ENCODE data around the gene CLEC2A. TPM values are rescaled to one million over a fixed set of nuclear protein-coding genes. Genes with fewer than 3 reads are reported as not detected.

CLEC2A gene
- total and polyA plus RNA-seq, 9 of the 15 experiments (the other 6 are each of a cell fraction or from before 2014, with no cell fraction given), result not detected

DNA sequence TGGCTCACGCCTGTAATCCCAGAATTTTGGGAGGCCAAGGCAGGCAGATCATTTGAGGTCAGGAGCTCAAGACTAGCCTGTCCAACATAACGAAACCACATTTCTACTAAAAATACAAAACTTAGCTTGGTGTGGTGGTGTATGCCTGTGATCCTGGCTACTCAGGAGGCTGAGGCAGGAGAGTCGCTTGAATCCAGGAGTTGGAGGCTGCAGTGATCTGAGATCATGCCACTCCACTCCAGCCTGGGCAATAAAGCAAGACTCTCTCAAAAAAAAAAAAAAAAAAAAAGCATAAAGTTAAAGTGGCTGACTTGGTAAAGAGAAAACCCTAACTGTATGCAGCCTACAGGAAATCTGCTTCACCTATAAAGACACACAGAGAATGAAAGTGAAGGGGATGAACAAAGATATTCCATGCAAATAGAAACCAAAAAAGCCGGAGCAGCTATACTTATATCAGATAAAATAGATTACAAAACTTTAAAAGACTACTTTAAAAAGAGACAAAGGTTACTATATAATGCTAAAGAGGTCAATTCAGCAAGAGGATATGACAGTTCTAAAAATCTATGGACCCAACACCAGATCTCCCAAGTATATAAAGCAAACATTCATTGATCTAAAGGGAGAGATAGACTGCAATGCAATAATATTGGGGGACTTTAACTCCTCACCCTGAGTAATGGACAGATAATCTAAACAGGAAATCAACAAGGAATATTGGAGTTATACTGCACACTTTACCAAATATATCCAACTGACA is 67.1 kb downstream of the CLEC2A start:
- Histone ChIP-seq H3K9me3 (replicated peaks; ENCODE audit: control insufficient read depth, insufficient read depth, low read depth, low read length) (no peaks in the 10 kb centered on the region), H3K27me3 (ENCODE audit: control insufficient read depth in 2 of 2, insufficient read depth in 2 of 2, low read length in 2 of 2) (no peaks in the 10 kb centered on the region), H3K4me2 (ENCODE audit: insufficient read depth, low read length) (peak overlapping the region; percentile 50; the same call in 1 of the 2 replicates), H3K9me1 (ENCODE audit: control insufficient read depth, insufficient read depth, low read length) (no peaks in the 10 kb centered on the region), H3K4me3 (no peak overlapping the region), H3K36me3 (ENCODE audit: control insufficient read depth, insufficient read depth, low read length) (no peaks in the 10 kb centered on the region), H2AFZ (ENCODE audit: low read depth, low read length) (peak overlapping the region; percentile 67), H3K9ac (ENCODE audit: insufficient read depth in 1 of 2, low read depth in 2 of 2, low read length in 2 of 2) (peak overlapping the region in 1 of 2 experiments; percentile 57; a peak in 1 of 4 replicates), H3K79me2 (ENCODE audit: control insufficient read depth, insufficient read depth, low read length) (no peaks in the 10 kb centered on the region), H4K20me1 (replicated peaks; ENCODE audit: control insufficient read depth, insufficient read depth, low read length) (no peaks in the 10 kb centered on the region), H3K4me1 (replicated peaks in 1 of 2; ENCODE audit: control insufficient read depth in 2 of 2, insufficient read depth in 2 of 2, low read length in 2 of 2) (no peaks in the 10 kb centered on the region; a peak in 1 of 5 replicates), H3K27ac (ENCODE audit: extremely low read depth, low read depth, low read length) (no peak overlapping the region; the same call in 1 of the 3 replicates)
- DNase-seq (ENCODE audit: extremely low read depth in 1 of 4, low spot score in 3 of 4) (peak in 1 of 4 experiments; percentile 18), ATAC-seq (peak; percentile 44), FAIRE-seq (no peak)
- ChIA-PET CTCF (ENCODE audit: low intra/inter-chr PET ratio) (no interaction called here), POLR2A (interaction anchor here (0.5 kb wide), 1 partner anchor 1335 kb away, joined by 3 read pairs; no protein-coding TSS in a partner anchor)
- BruUV-seq (replicated peaks), result no TSS peak
- TF ChIP-seq, protein P1, sequence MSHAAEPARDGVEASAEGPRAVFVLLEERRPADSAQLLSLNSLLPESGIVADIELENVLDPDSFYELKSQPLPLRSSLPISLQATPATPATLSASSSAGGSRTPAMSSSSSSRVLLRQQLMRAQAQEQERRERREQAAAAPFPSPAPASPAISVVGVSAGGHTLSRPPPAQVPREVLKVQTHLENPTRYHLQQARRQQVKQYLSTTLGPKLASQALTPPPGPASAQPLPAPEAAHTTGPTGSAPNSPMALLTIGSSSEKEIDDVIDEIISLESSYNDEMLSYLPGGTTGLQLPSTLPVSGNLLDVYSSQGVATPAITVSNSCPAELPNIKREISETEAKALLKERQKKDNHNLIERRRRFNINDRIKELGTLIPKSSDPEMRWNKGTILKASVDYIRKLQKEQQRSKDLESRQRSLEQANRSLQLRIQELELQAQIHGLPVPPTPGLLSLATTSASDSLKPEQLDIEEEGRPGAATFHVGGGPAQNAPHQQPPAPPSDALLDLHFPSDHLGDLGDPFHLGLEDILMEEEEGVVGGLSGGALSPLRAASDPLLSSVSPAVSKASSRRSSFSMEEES (CRISPR knock-in tag; IDR thresholded peaks at IDR 0.05), result no peak
- no peak for TF ChIP-seq TAF1 (IDR thresholded peaks at IDR 0.05; ENCODE audit: control insufficient read depth, extremely low read depth, insufficient read depth, low read length, severe bottlenecking)
- TF ChIP-seq NR2C2 (CRISPR knock-in tag; IDR thresholded peaks at IDR 0.05), result no peak
- no peak for TF ChIP-seq NR2C2 (tag; IDR thresholded peaks at IDR 0.05)
- TF ChIP-seq ZNF780A (CRISPR knock-in tag; IDR thresholded peaks at IDR 0.05), result no peak
- no peak for TF ChIP-seq KLF13 (tag; IDR thresholded peaks at IDR 0.05; ENCODE audit: borderline replicate concordance, low read depth)
- TF ChIP-seq ZNF384 (IDR thresholded peaks at IDR 0.05; ENCODE audit: low read depth, low read length), result 0 out of 2 replicates have a peak, but pooled peaks have one; percentile 43
- no peak for TF ChIP-seq KLF10 (CRISPR knock-in tag; IDR thresholded peaks at IDR 0.05)
- in situ Hi-C loops (cut with MboI), result no loop called here
- WGBS (ENCODE audit: insufficient coverage, low coverage, missing lambda C conversion rate), result 17% methylated on average over 4 of the region's 4 CpGs
- intact Hi-C loops (cut with micrococcal nuclease), result no loop called here

Other genes starting within 250 kb of the CLEC2A start
Only the 7 nearest of the 13 such genes appear.
- 0.24 and 0.77 TPM in 2 replicates for gene KLRF1, start 104.9 kb downstream of the CLEC2A start, total RNA-seq (2014; rRNA removed)
- 0.99 and 1.1 TPM in 2 replicates for gene KLRF1, start 104.9 kb downstream of the CLEC2A start, total RNA-seq (2014; rRNA removed; fragmentation: Illumina TruSeq; extraction: Trizol)
- 0.90 and 1.1 TPM in 2 replicates for gene KLRF1, start 104.9 kb downstream of the CLEC2A start, total RNA-seq (2015; rRNA removed; fragmentation: Illumina TruSeq; extraction: Trizol)
- gene KLRF1, start 104.9 kb downstream of the CLEC2A start, total RNA-seq (2021), result 0.72 and 1.3 TPM in 2 replicates
- 1.1 and 1.3 TPM in 2 replicates for gene KLRF1, start 104.9 kb downstream of the CLEC2A start, polyA plus RNA-seq (2011; rRNA removed)
- 1.00 and 1.3 TPM in 2 replicates for gene KLRF1, start 104.9 kb downstream of the CLEC2A start, polyA plus RNA-seq (2014; fragmentation: Illumina TruSeq; extraction: Trizol)
- gene KLRF1, start 104.9 kb downstream of the CLEC2A start, polyA plus RNA-seq (2014; fragmentation: Nextera tagmentation; extraction: Ambion mirVana), result under 1 TPM; 0.48 to 0.53 TPM
- 1.8 and 2.1 TPM in 2 replicates for gene KLRF1, start 104.9 kb downstream of the CLEC2A start, polyA plus RNA-seq (2014; rRNA removed)
- gene CLEC2B, start 63.0 kb downstream of the CLEC2A start, total RNA-seq (2014; rRNA removed), result 1.2 and 1.3 TPM in 2 replicates
- 2.3 and 2.8 TPM in 2 replicates for gene CLEC2B, start 63.0 kb downstream of the CLEC2A start, total RNA-seq (2014; rRNA removed; fragmentation: Illumina TruSeq; extraction: Trizol)
- gene CLEC2B, start 63.0 kb downstream of the CLEC2A start, total RNA-seq (2015; rRNA removed; fragmentation: Illumina TruSeq; extraction: Trizol), result 5.8 and 5.9 TPM in 2 replicates
- gene CLEC2B, start 63.0 kb downstream of the CLEC2A start, total RNA-seq (2021), result 1.8 and 2.1 TPM in 2 replicates
- 3.2 and 6.6 TPM in 2 replicates for gene CLEC2B, start 63.0 kb downstream of the CLEC2A start, polyA plus RNA-seq (2011; rRNA removed)
- 2.1 and 2.9 TPM in 2 replicates for gene CLEC2B, start 63.0 kb downstream of the CLEC2A start, polyA plus RNA-seq (2014; fragmentation: Illumina TruSeq; extraction: Trizol)
- gene CLEC2B, start 63.0 kb downstream of the CLEC2A start, polyA plus RNA-seq (2014; fragmentation: Nextera tagmentation; extraction: Ambion mirVana), result 1 to 10 TPM; 4.3 to 5.2 TPM
- gene CLEC2B, start 63.0 kb downstream of the CLEC2A start, polyA plus RNA-seq (2014; rRNA removed), result 2.1 and 2.9 TPM in 2 replicates
- gene KLRF2, start 50.9 kb downstream of the CLEC2A start, total RNA-seq (2014; rRNA removed), result not detected in 2 replicates
- gene KLRF2, start 50.9 kb downstream of the CLEC2A start, total RNA-seq (2014; rRNA removed; fragmentation: Illumina TruSeq; extraction: Trizol), result not detected in 2 replicates
- gene KLRF2, start 50.9 kb downstream of the CLEC2A start, total RNA-seq (2015; rRNA removed; fragmentation: Illumina TruSeq; extraction: Trizol), result not detected in 2 replicates
- gene KLRF2, start 50.9 kb downstream of the CLEC2A start, total RNA-seq (2021), result not detected in 2 replicates
- gene KLRF2, start 50.9 kb downstream of the CLEC2A start, polyA plus RNA-seq (2011; rRNA removed), result not detected in 2 replicates
- gene KLRF2, start 50.9 kb downstream of the CLEC2A start, polyA plus RNA-seq (2014; fragmentation: Illumina TruSeq; extraction: Trizol), result not detected in 2 replicates
- gene KLRF2, start 50.9 kb downstream of the CLEC2A start, polyA plus RNA-seq (2014; fragmentation: Nextera tagmentation; extraction: Ambion mirVana), result not detected
- not detected in 2 replicates for gene KLRF2, start 50.9 kb downstream of the CLEC2A start, polyA plus RNA-seq (2014; rRNA removed)
- gene CLEC12A, start 39.0 kb upstream of the CLEC2A start, total RNA-seq (2014; rRNA removed), result not detected in 2 replicates
- gene CLEC12A, start 39.0 kb upstream of the CLEC2A start, total RNA-seq (2014; rRNA removed; fragmentation: Illumina TruSeq; extraction: Trizol), result not detected in 2 replicates
- not detected in 2 replicates for gene CLEC12A, start 39.0 kb upstream of the CLEC2A start, total RNA-seq (2015; rRNA removed; fragmentation: Illumina TruSeq; extraction: Trizol)
- gene CLEC12A, start 39.0 kb upstream of the CLEC2A start, total RNA-seq (2021), result not detected in 2 replicates
- not detected in 2 replicates for gene CLEC12A, start 39.0 kb upstream of the CLEC2A start, polyA plus RNA-seq (2011; rRNA removed)
- gene CLEC12A, start 39.0 kb upstream of the CLEC2A start, polyA plus RNA-seq (2014; fragmentation: Illumina TruSeq; extraction: Trizol), result not detected in 2 replicates
- not detected for gene CLEC12A, start 39.0 kb upstream of the CLEC2A start, polyA plus RNA-seq (2014; fragmentation: Nextera tagmentation; extraction: Ambion mirVana)
- not detected in 2 replicates for gene CLEC12A, start 39.0 kb upstream of the CLEC2A start, polyA plus RNA-seq (2014; rRNA removed)
- gene CLEC1B, start 66.8 kb upstream of the CLEC2A start, total RNA-seq (2014; rRNA removed), result not detected in 2 replicates
- not detected in 2 replicates for gene CLEC1B, start 66.8 kb upstream of the CLEC2A start, total RNA-seq (2014; rRNA removed; fragmentation: Illumina TruSeq; extraction: Trizol)
- not detected in 2 replicates for gene CLEC1B, start 66.8 kb upstream of the CLEC2A start, total RNA-seq (2015; rRNA removed; fragmentation: Illumina TruSeq; extraction: Trizol)
- not detected in 2 replicates for gene CLEC1B, start 66.8 kb upstream of the CLEC2A start, total RNA-seq (2021)
- gene CLEC1B, start 66.8 kb upstream of the CLEC2A start, polyA plus RNA-seq (2011; rRNA removed), result not detected in 2 replicates
- gene CLEC1B, start 66.8 kb upstream of the CLEC2A start, polyA plus RNA-seq (2014; fragmentation: Illumina TruSeq; extraction: Trizol), result not detected in 2 replicates
- gene CLEC1B, start 66.8 kb upstream of the CLEC2A start, polyA plus RNA-seq (2014; fragmentation: Nextera tagmentation; extraction: Ambion mirVana), result not detected
- gene CLEC1B, start 66.8 kb upstream of the CLEC2A start, polyA plus RNA-seq (2014; rRNA removed), result not detected in 2 replicates
- gene CLEC12B, start 78.3 kb upstream of the CLEC2A start, total RNA-seq (2014; rRNA removed), result not detected in 2 replicates
- gene CLEC12B, start 78.3 kb upstream of the CLEC2A start, total RNA-seq (2014; rRNA removed; fragmentation: Illumina TruSeq; extraction: Trizol), result not detected in 2 replicates
- not detected in 2 replicates for gene CLEC12B, start 78.3 kb upstream of the CLEC2A start, total RNA-seq (2015; rRNA removed; fragmentation: Illumina TruSeq; extraction: Trizol)
- not detected in 2 replicates for gene CLEC12B, start 78.3 kb upstream of the CLEC2A start, total RNA-seq (2021)
- not detected in 2 replicates for gene CLEC12B, start 78.3 kb upstream of the CLEC2A start, polyA plus RNA-seq (2011; rRNA removed)
- not detected in 2 replicates for gene CLEC12B, start 78.3 kb upstream of the CLEC2A start, polyA plus RNA-seq (2014; fragmentation: Illumina TruSeq; extraction: Trizol)
- not detected for gene CLEC12B, start 78.3 kb upstream of the CLEC2A start, polyA plus RNA-seq (2014; fragmentation: Nextera tagmentation; extraction: Ambion mirVana)
- gene CLEC12B, start 78.3 kb upstream of the CLEC2A start, polyA plus RNA-seq (2014; rRNA removed), result not detected in 2 replicates
- gene CLEC9A, start 98.3 kb upstream of the CLEC2A start, total RNA-seq (2014; rRNA removed), result not detected in 2 replicates
- gene CLEC9A, start 98.3 kb upstream of the CLEC2A start, total RNA-seq (2014; rRNA removed; fragmentation: Illumina TruSeq; extraction: Trizol), result not detected in 2 replicates
- gene CLEC9A, start 98.3 kb upstream of the CLEC2A start, total RNA-seq (2015; rRNA removed; fragmentation: Illumina TruSeq; extraction: Trizol), result not detected in 2 replicates
- not detected in 2 replicates for gene CLEC9A, start 98.3 kb upstream of the CLEC2A start, total RNA-seq (2021)
- not detected in 2 replicates for gene CLEC9A, start 98.3 kb upstream of the CLEC2A start, polyA plus RNA-seq (2011; rRNA removed)
- not detected in 2 replicates for gene CLEC9A, start 98.3 kb upstream of the CLEC2A start, polyA plus RNA-seq (2014; fragmentation: Illumina TruSeq; extraction: Trizol)
- gene CLEC9A, start 98.3 kb upstream of the CLEC2A start, polyA plus RNA-seq (2014; fragmentation: Nextera tagmentation; extraction: Ambion mirVana), result not detected
- gene CLEC9A, start 98.3 kb upstream of the CLEC2A start, polyA plus RNA-seq (2014; rRNA removed), result not detected in 2 replicates